T47D (cell line): ENCODE results near the gene ANKRD33B.
A peak's percentile ranks its signal among the peaks of the same experiment; 100 is the strongest.

ENCODE experiments used
- DNase-seq, 2 experiments: peaks; one replicate each; pipeline versions ENCODE4 v3.0.0 to v3.0.0-alpha.2; 2011 to 2012; ENCODE audit warnings: low read depth in 1 of 2, low spot score in 1 of 2
- JUND ChIP-seq: IDR thresholded peaks from 2 replicates; pipeline ENCODE4 v1.6.1; 2012; ENCODE audit warnings: low read depth
- in situ Hi-C: cut with HindIII; loops from 2 replicates; pipeline ENCODE4 v1.10.0; 2016; ENCODE audit warnings: low sequenced_read_pairs, low pct_unique_long_range_greater_than_20kb

ANKRD33B gene

DNA sequence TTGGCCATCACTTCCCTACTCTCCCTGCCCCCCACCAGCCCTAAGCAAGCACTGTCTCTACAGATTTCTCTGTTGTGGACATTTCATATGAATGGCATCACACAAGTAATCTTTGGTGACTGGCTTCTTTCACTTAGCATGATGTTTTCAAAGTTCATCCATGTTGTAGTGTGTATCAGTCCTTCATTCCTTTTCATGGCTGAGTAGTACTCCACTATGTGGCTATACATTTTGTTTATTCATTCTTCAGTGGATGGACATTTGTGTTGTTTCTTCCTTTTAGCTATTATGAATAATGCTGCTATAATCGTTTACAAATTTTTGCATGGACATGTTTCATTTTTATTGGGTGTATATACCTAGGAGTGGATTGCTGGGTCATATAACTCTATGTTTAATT lies 113.1 kb downstream of the ANKRD33B start:
- no peak for DNase-seq
- in situ Hi-C loops: no loop called here
- TF ChIP-seq JUND: no peak

DNA sequence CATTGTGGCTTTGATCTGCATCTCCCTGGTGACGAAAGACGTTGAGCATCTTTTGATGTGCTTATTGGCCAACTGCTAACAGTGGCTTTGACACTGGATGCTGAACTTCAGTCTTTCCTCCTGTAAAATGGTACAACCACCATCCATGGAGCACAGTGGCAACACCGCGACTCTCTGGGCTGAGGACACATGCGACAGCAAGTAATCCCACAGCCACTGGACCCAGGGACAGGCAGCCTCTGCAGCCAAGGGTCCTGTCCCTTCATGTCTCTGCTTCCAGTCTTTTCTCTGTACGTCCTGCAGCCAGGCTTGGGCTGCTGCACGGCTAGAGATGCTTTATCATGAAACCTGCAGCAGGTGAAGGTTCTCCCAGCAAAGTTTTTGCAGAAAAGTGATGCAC lies 113.7 kb downstream of the ANKRD33B start:
- in situ Hi-C loops: no loop called here
- no peak for DNase-seq
- no peak for TF ChIP-seq JUND

- in situ Hi-C loops: no loop called here
- peak in 1 of 2 experiments; percentile 25 for DNase-seq
- TF ChIP-seq JUND: no peak
Observed at GRCh38 chr5:10678244-10678643, 114.4 kb downstream of the ANKRD33B start.

GRCh38 chr5:10679336-10679988 lies 115.6 kb downstream of the ANKRD33B start:
- DNase-seq: no peak
- TF ChIP-seq JUND: no peak
- in situ Hi-C loops: no loop called here

GRCh38 chr5:10680876-10681481 lies 117.1 kb downstream of the ANKRD33B start:
- in situ Hi-C loops: no loop called here
- no peak for TF ChIP-seq JUND
- DNase-seq: no peak

DNA sequence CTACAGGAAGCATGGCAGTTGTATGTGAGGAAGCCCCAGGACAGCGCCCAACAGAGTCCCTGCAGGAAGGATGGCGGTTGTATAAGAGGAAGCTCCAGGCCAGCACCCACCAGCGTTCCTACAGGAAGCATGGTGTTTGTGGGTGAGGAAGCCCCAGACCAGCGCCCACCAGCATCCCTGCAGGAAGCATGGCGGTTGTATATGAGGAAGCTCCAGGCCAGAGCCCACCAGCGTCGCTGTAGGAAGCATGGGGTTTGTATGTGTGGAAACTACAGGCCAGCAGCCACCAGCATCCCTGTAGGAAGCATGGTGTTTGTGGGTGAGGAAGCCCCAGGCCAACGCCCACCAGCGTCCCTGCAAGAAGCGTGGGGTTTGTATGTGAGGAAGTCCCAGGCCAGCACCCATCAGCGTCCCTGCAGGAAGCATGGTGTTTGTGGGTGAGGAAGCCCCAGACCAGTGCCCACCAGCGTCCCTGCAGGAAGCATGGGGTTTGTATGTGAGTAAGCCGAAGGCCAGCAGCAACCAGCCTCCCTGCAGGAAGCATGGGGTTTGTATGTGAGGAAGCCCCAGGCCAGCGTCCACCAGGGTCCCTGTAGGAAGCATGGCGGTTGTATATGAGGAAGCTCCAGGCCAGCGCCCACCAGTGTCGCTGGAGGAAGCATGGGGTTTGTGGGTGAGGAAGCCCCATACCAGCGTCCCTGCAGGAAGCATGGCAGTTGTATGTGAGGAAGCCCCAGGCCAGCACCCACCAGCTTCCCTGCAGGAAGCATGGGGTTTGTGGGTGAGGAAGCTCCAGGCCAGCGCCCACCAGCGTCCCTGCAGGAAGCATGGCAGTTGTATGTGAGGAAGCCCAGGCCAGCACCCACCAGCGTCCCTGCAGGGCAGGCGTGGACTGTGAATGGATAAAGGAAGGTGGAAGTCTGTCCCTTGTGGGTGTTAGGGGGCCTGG lies 118.1 kb downstream of the ANKRD33B start:
- no peak for TF ChIP-seq JUND
- in situ Hi-C loops: no loop called here
- no peak for DNase-seq

GRCh38 chr5:10682801-10683525 lies 119.1 kb downstream of the ANKRD33B start:
- DNase-seq: no peak
- in situ Hi-C loops: no loop called here
- no peak for TF ChIP-seq JUND

- in situ Hi-C loops: no loop called here
- no peak for TF ChIP-seq JUND
- no peak for DNase-seq
Observed at GRCh38 chr5:10684303-10685086, 120.6 kb downstream of the ANKRD33B start.

DNA sequence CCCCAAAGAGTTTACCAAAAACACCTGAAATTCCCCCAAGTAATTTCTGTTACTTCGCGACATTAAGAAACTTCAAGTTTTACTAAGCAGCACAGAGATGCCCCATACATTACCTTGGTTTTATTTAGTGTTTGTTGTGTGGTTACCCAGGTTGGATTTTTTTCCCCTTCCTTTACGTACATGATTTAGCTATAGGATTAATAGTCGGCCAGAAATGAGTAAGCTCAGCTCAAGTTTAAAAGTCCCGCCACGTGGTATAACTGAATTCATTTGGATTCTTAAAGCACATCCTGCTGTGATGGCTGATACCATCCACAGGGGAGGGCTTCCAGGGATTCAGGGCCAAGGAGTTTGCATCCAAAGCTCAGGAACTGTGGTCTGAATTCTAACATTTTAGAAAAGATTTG lies 121.2 kb downstream of the ANKRD33B start:
- no peak for TF ChIP-seq JUND
- in situ Hi-C loops: no loop called here
- no peak for DNase-seq

GRCh38 chr5:10686890-10687289 lies 123.0 kb downstream of the ANKRD33B start:
- no peak for DNase-seq
- TF ChIP-seq JUND: no peak
- in situ Hi-C loops: no loop called here

DNA sequence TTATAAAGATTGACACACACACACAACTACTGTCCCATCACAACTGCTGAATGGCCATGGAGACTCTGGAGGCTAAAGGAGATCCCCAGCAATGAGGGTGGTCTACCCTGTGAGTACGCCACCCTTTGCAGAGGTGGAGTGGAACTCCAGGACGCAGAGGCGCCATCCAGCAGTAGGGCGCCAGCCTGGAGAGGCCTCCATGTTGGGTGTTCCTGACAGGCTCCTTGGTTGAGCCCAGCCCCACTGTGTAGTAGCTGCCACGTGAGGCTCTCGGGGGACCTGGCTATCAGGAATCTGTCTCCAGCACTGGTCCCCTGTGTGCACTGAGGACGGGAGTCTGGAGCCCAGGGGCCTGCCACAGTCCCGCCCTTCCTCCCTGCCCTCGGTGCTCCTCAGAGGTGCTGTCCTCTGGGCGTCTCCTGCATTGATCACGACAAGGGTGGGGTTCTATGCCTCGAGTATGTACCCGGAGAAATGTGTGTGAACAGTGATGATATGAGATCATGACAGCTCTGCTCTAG lies 124.8 kb downstream of the ANKRD33B start:
- in situ Hi-C loops: no loop called here
- no peak for TF ChIP-seq JUND

More for the DNA sequence above, 124.8 kb downstream of the ANKRD33B start:
- no peak for DNase-seq
